IPS-11a (cell line): ENCODE results near the gene KRT35.

Experiments
- H3K4me3 ChIP-seq: one replicate; pipeline ENCODE4 v1.5.1; 2013; ENCODE audit warnings: low read depth, low read length, control low read depth

KRT35 gene

GRCh38 chr17:41490000-41490990 lies 9.3 kb upstream of the KRT35 start:
- H3K4me3 ChIP-seq, result no peak overlapping the region

GRCh38 chr17:41489531-41489930 lies 8.6 kb upstream of the KRT35 start, which contains the start of gene KRT36:
TSS of gene KRT36 (minus strand) at chr17:41489910. CDS start at chr17:41489864, 46 bp downstream.
- no peak within 1 kb of the TSS for H3K4me3 ChIP-seq

GRCh38 chr17:41486809-41487530 lies 6.0 kb upstream of the KRT35 start:
- H3K4me3 ChIP-seq, result no peak overlapping the region

GRCh38 chr17:41486316-41486715 lies 5.4 kb upstream of the KRT35 start:
- H3K4me3 ChIP-seq, result no peak overlapping the region

GRCh38 chr17:41484920-41485904 lies 4.3 kb upstream of the KRT35 start:
- no peak overlapping the region for H3K4me3 ChIP-seq

- H3K4me3 ChIP-seq, result no peak overlapping the region
Measured at GRCh38 chr17:41483991-41484826, 3.3 kb upstream of the KRT35 start.

- no peak overlapping the region for H3K4me3 ChIP-seq
Measured at GRCh38 chr17:41483531-41483930, 2.6 kb upstream of the KRT35 start.

- H3K4me3 ChIP-seq, result no peak overlapping the region
Measured at GRCh38 chr17:41480581-41480980, 370 bp downstream of the KRT35 start.

GRCh38 chr17:41480136-41480535 lies 815 bp downstream of the KRT35 start:
- no peak overlapping the region for H3K4me3 ChIP-seq

- H3K4me3 ChIP-seq, result no peak overlapping the region
Measured at GRCh38 chr17:41478237-41478636, 2.7 kb downstream of the KRT35 start.

- no peak overlapping the region for H3K4me3 ChIP-seq
Measured at GRCh38 chr17:41476866-41477815, 3.8 kb downstream of the KRT35 start.

GRCh38 chr17:41475421-41475820 lies 5.5 kb downstream of the KRT35 start:
- no peak overlapping the region for H3K4me3 ChIP-seq

GRCh38 chr17:41474863-41475262 lies 6.1 kb downstream of the KRT35 start:
- no peak overlapping the region for H3K4me3 ChIP-seq

- no peak overlapping the region for H3K4me3 ChIP-seq
Measured at GRCh38 chr17:41468346-41468745, 12.6 kb downstream of the KRT35 start.

GRCh38 chr17:41467561-41467960 lies 13.4 kb downstream of the KRT35 start:
- H3K4me3 ChIP-seq, result no peak overlapping the region

GRCh38 chr17:41466988-41467387 lies 14.0 kb downstream of the KRT35 start, which contains the start of gene KRT32:
TSS of gene KRT32 (minus strand) at chr17:41467386. CDS start at chr17:41467325, 61 bp downstream.
- no peak within 1 kb of the TSS for H3K4me3 ChIP-seq

- H3K4me3 ChIP-seq, result no peak overlapping the region
Measured at GRCh38 chr17:41464682-41465081, 16.3 kb downstream of the KRT35 start.

- no peak overlapping the region for H3K4me3 ChIP-seq
Measured at GRCh38 chr17:41464173-41464572, 16.8 kb downstream of the KRT35 start.
